ENCODE results near the gene UBE2QL1.

DNA sequence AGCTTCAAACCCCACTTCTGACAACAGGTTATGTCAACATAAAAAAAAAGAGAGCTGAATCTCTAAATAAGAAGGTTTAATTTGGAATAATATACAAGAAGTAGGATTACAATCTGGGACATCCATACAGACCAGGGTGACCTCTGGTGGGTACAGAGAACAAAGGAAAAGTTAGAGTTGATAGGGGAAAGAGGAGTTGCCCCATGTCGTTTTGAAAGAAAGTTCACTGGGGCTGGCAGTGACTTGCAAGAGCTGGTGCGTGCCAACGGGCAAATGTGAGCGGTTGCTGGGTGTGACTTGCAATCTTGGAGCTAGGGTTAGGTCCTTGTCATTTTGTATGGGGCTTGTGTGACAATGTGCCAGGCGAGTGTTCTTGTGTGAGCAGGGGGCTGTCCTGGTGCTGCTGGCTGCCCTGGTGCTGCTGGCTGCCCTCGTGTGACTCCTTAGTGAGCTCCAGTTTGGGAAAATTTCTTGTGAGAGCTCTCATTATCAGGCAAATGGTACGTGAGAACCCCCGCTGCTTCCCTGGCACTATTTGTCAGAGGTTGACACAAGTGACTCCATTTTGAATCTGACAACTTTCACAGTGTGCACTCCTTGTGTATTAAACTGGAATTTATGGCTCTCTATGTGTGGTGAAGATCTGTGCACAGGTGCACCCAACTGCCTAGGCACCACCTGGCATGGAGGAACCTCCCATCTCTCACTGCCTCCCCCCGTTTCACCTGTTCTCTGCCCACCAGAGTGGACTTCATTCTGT lies 69.8 kb downstream of the UBE2QL1 start:
- TF ChIP-seq, protein P1, sequence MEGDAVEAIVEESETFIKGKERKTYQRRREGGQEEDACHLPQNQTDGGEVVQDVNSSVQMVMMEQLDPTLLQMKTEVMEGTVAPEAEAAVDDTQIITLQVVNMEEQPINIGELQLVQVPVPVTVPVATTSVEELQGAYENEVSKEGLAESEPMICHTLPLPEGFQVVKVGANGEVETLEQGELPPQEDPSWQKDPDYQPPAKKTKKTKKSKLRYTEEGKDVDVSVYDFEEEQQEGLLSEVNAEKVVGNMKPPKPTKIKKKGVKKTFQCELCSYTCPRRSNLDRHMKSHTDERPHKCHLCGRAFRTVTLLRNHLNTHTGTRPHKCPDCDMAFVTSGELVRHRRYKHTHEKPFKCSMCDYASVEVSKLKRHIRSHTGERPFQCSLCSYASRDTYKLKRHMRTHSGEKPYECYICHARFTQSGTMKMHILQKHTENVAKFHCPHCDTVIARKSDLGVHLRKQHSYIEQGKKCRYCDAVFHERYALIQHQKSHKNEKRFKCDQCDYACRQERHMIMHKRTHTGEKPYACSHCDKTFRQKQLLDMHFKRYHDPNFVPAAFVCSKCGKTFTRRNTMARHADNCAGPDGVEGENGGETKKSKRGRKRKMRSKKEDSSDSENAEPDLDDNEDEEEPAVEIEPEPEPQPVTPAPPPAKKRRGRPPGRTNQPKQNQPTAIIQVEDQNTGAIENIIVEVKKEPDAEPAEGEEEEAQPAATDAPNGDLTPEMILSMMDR (IDR thresholded peaks at IDR 0.05; ENCODE audit: control extremely low read depth in 1 of 3, insufficient read depth in 1 of 3, low read depth in 1 of 3, low read length in 3 of 3): no peak
- no peak for TF ChIP-seq EZH2 (IDR thresholded peaks at IDR 0.05; ENCODE audit: low read depth, low read length, severe bottlenecking)
- TF ChIP-seq, protein P2, sequence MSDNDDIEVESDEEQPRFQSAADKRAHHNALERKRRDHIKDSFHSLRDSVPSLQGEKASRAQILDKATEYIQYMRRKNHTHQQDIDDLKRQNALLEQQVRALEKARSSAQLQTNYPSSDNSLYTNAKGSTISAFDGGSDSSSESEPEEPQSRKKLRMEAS (IDR thresholded peaks at IDR 0.05): no peak
- TF ChIP-seq MAFK (IDR thresholded peaks at IDR 0.05; ENCODE audit: low read depth, low read length): no peak
- TF ChIP-seq RAD21 (IDR thresholded peaks at IDR 0.05 in 1 of 2, conservative IDR thresholded peaks at IDR 0.05 in 1 of 2; ENCODE audit: low read depth in 2 of 2, low read length in 2 of 2): no peak
- no peak for TF ChIP-seq BRCA1 (IDR thresholded peaks at IDR 0.05; ENCODE audit: low read depth, low read length)
- TF ChIP-seq CBX5 (IDR thresholded peaks at IDR 0.05; ENCODE audit: low read depth, low read length): no peak
- no peak for TF ChIP-seq JUN (IDR thresholded peaks at IDR 0.05; ENCODE audit: low read depth, low read length)
- no peak for TF ChIP-seq SIRT6 (IDR thresholded peaks at IDR 0.05; ENCODE audit: low read length)

Measured in H1 (cell line).